NCI-H1048 (cell line): ENCODE results near the gene CAMKK2.
"Not testable (repeated sequence)": the region's sequence is repeated elsewhere in the genome, so short reads cannot be mapped to it uniquely, and the experiment has no call there.

ENCODE experiments used
- DNase-seq: peaks from one replicate; lab custom pipeline; 2025; lab: John Stamatoyannopoulos, UW

Gene CAMKK2

GRCh38 chr12:121223292-121224285, 72.9 kb downstream of the CAMKK2 start:
- DNase-seq, result no peak

GRCh38 chr12:121222847-121223246, 73.7 kb downstream of the CAMKK2 start:
- no peak for DNase-seq

- DNase-seq, result no peak
Measured at GRCh38 chr12:121219353-121219986, 77.0 kb downstream of the CAMKK2 start.

- no peak for DNase-seq
Measured at GRCh38 chr12:121218588-121219352, 77.7 kb downstream of the CAMKK2 start.

- no peak for DNase-seq
Measured at GRCh38 chr12:121217761-121218160, 78.7 kb downstream of the CAMKK2 start.

- DNase-seq, result no peak
Measured at GRCh38 chr12:121217063-121217462, 79.4 kb downstream of the CAMKK2 start.

GRCh38 chr12:121216102-121216501, 80.4 kb downstream of the CAMKK2 start:
- no peak for DNase-seq

- no peak for DNase-seq
Measured at GRCh38 chr12:121214855-121215745, 81.4 kb downstream of the CAMKK2 start.

- no peak for DNase-seq
Measured at GRCh38 chr12:121214166-121214777, 82.2 kb downstream of the CAMKK2 start.

GRCh38 chr12:121212875-121213274, 83.6 kb downstream of the CAMKK2 start:
- DNase-seq, result no peak

GRCh38 chr12:121209624-121210572, 86.6 kb downstream of the CAMKK2 start, which contains the start of gene P2RX4:
TSS of gene P2RX4 (plus strand) at chr12:121210129. CDS start at chr12:121210165, 36 bp downstream.
- peak; percentile 36 for DNase-seq

- DNase-seq, result no peak
Measured at GRCh38 chr12:121209221-121209620, 87.3 kb downstream of the CAMKK2 start.

GRCh38 chr12:121208571-121208970, 87.9 kb downstream of the CAMKK2 start:
- DNase-seq, result not testable (repeated sequence)

- DNase-seq, result no peak
Measured at GRCh38 chr12:121205491-121205890, 91.0 kb downstream of the CAMKK2 start.

GRCh38 chr12:121203482-121203881, 93.0 kb downstream of the CAMKK2 start:
- no peak for DNase-seq

GRCh38 chr12:121202407-121203355, 93.8 kb downstream of the CAMKK2 start:
- peak; percentile 63 for DNase-seq

GRCh38 chr12:121201140-121201539, 95.4 kb downstream of the CAMKK2 start:
- DNase-seq, result not testable (repeated sequence)

GRCh38 chr12:121198949-121199348, 97.6 kb downstream of the CAMKK2 start:
- DNase-seq, result no peak
